ENCODE measurements around the gene THEMIS2. TPM values are rescaled to one million over a fixed set of nuclear protein-coding genes. Genes with fewer than 3 reads are reported as not detected.

Gene THEMIS2
- total and polyA plus RNA-seq, 2 of the 13 experiments (the other 11 are each of a cell fraction or from before 2014, with no cell fraction given) = 0.38 to 1.5 TPM

GRCh38 chr1:27830621-27831440, 41.5 kb upstream of the THEMIS2 start, which contains the start of gene PPP1R8 (continued):
- peak; percentile 85; the same call in 1 of the 2 replicates for TF ChIP-seq KLF6 (CRISPR knock-in tag; IDR thresholded peaks at IDR 0.05)
- peak; percentile 39 for TF ChIP-seq PPARG (CRISPR knock-in tag; conservative IDR thresholded peaks at IDR 0.05)
- TF ChIP-seq HOMEZ (CRISPR knock-in tag; IDR thresholded peaks at IDR 0.05; ENCODE audit: low read depth) = peak; percentile 71; the same call in 1 of the 2 replicates
- no peak for TF ChIP-seq FOXM1 (CRISPR knock-in tag; IDR thresholded peaks at IDR 0.05)
- TF ChIP-seq ZNF614 (CRISPR knock-in tag; IDR thresholded peaks at IDR 0.05; ENCODE audit: borderline replicate concordance) = peak; percentile 76; the same call in 1 of the 2 replicates
- no peak for TF ChIP-seq ZNF333 (CRISPR knock-in tag; IDR thresholded peaks at IDR 0.05; ENCODE audit: borderline replicate concordance)
- TF ChIP-seq DNMT1 (CRISPR knock-in tag; IDR thresholded peaks at IDR 0.05) = 0 out of 2 replicates have a peak, but pooled peaks have one; percentile 26
- peak; percentile 99 for TF ChIP-seq TAF1 (CRISPR knock-in tag; IDR thresholded peaks at IDR 0.05)
- 0 out of 2 replicates have a peak, but pooled peaks have one; percentile 11 for TF ChIP-seq ZNF414 (CRISPR knock-in tag; IDR thresholded peaks at IDR 0.05)
- no peak for TF ChIP-seq TSC22D2 (CRISPR knock-in tag; IDR thresholded peaks at IDR 0.05; ENCODE audit: borderline replicate concordance)
- TF ChIP-seq ZKSCAN1 (IDR thresholded peaks at IDR 0.05; ENCODE audit: low read length) = no peak; the same call in 1 of the 2 replicates
- TF ChIP-seq TP53 (CRISPR knock-in tag; conservative IDR thresholded peaks at IDR 0.05) = 0 out of 2 replicates have a peak, but pooled peaks have one; percentile 10
- TF ChIP-seq HOXA3 (CRISPR knock-in tag; IDR thresholded peaks at IDR 0.05) = peak; percentile 86
- 0 out of 2 replicates have a peak, but pooled peaks have one; percentile 65 for TF ChIP-seq ZNF546 (CRISPR knock-in tag; conservative IDR thresholded peaks at IDR 0.05)
- TF ChIP-seq CBX5 (CRISPR knock-in tag; IDR thresholded peaks at IDR 0.05; ENCODE audit: borderline replicate concordance) = peak; percentile 80
- TF ChIP-seq BRCA1 (CRISPR knock-in tag; IDR thresholded peaks at IDR 0.05) = no peak
- TF ChIP-seq ZXDC (CRISPR knock-in tag; IDR thresholded peaks at IDR 0.05) = peak; percentile 72; the same call in 1 of the 2 replicates
- TF ChIP-seq ZKSCAN8 (CRISPR knock-in tag; IDR thresholded peaks at IDR 0.05; ENCODE audit: borderline replicate concordance) = no peak; the same call in 1 of the 2 replicates
- TF ChIP-seq ARID4A (CRISPR knock-in tag; IDR thresholded peaks at IDR 0.05; ENCODE audit: borderline replicate concordance) = peak; percentile 86
- peak; percentile 7; the same call in 1 of the 2 replicates for TF ChIP-seq MAX (IDR thresholded peaks at IDR 0.05)

All from HepG2 (cell line).